Tibial nerve (tissue), 3 donors: Measurements from ENCODE around the gene SCARF1.

Experiments
- CTCF ChIP-seq, 5 experiments: fragments of 200-600 bp in 3 of 5; fragments of 450-650 bp in 2 of 5; sonication (generic) in 3 of 5; IDR thresholded peaks; one replicate each; pipeline ENCODE4 v1.5.1; 2016 to 2019; ENCODE audit warnings: antibody characterized with exemption in 5 of 5, mild to moderate bottlenecking in 3 of 5, moderate library complexity in 2 of 5
- POLR2A ChIP-seq, 2 donors: fragments of 450-650 bp; IDR thresholded peaks; one replicate each; pipeline ENCODE4 v1.6.1; 2017; ENCODE audit warnings: antibody characterized with exemption in 2 of 2, mild to moderate bottlenecking in 2 of 2, moderate library complexity in 2 of 2

DNA sequence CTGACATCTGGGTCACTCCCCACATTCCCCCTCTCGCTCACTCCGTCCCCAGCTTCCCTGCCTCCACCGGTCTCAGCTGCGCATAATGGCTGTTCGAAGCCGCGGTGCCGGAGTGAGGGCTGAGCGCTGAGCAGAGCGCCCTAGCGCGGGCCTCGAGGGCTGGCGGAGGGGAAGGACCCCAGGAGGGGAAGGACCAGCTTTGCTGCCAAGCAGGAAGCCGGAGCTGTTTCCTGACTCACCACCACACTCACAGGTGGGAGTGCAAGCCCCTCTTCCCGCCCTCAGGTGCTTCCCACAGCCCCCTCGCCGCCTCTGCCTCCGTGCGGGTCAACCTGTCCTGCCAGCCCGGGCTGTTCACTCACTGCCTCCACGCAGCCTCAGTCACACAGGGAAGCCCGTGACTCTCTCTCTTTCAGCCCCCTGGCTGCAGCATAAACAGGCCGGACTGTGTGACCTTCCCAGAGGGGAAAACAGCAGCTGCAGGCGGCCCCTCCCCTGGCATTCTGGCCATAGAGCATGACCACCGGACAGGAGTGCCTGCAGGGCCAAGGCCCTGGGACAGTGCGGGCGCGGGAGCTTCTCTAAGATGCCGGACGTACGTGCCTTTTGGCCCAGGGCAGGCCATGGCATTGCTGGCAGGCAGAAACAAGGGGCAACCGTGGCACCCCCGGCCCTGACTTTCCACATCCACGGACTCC is 40.6 kb downstream of the SCARF1 start:
- TF ChIP-seq CTCF (IDR thresholded peaks at IDR 0.05) (no peak), POLR2A (IDR thresholded peaks at IDR 0.05) (no peak)
